HepG2 (cell line): Measurements from ENCODE around the gene GATAD2B. TPM values are rescaled to one million over a fixed set of nuclear protein-coding genes. Genes with fewer than 3 reads are reported as not detected.

Experiments used
- E2F2 ChIP-seq: sonication (generic); formaldehyde crosslinking; IDR thresholded peaks from 2 replicates; pipeline ENCODE4 v1.4.0; 2020; ENCODE audit warnings: missing genetic modification reagents, borderline replicate concordance
- FLYWCH1 ChIP-seq: sonication (generic); formaldehyde crosslinking; IDR thresholded peaks from 2 replicates; pipeline ENCODE4 v1.8.1; 2023; ENCODE audit warnings: mild to moderate bottlenecking, missing genetic modification reagents
- GMEB2 ChIP-seq: IDR thresholded peaks from 2 replicates; pipeline ENCODE4 v1.6.1; 2016; ENCODE audit warnings: missing biosample characterization, missing genetic modification reagents, low read depth
- JUNB ChIP-seq: sonication (generic); formaldehyde crosslinking; IDR thresholded peaks from 2 replicates; pipeline ENCODE4 v1.8.0; 2022; ENCODE audit warnings: missing genetic modification reagents, mild to moderate bottlenecking, borderline replicate concordance
- KLF16 ChIP-seq, 2 experiments: sonication (generic) in 1 of 2; formaldehyde crosslinking in 1 of 2; IDR thresholded peaks; 2 replicates each; pipeline versions ENCODE4 v1.6.1 to v1.8.0; 2016 to 2023; ENCODE audit warnings: missing genetic modification reagents in 2 of 2, missing compliant biosample characterization in 1 of 2
- TBX3 ChIP-seq: fragments of 450-650 bp; IDR thresholded peaks from 2 replicates; pipeline ENCODE4 v1.6.1; 2017; ENCODE audit warnings: antibody characterized with exemption, mild to moderate bottlenecking, inconsistent platforms, borderline replicate concordance
- TIGD3 ChIP-seq: sonication (generic); formaldehyde crosslinking; IDR thresholded peaks from 2 replicates; pipeline ENCODE4 v1.5.1; 2020; ENCODE audit warnings: mild to moderate bottlenecking, missing genetic modification reagents, borderline replicate concordance
- ZBTB40 ChIP-seq, 2 experiments: fragments of 450-650 bp in 1 of 2; sonication (generic) in 1 of 2; formaldehyde crosslinking in 1 of 2; IDR thresholded peaks; 2 replicates each; pipeline versions ENCODE4 v1.6.1 to v1.8.0; 2016 to 2022; ENCODE audit warnings: antibody characterized with exemption in 1 of 2, mild to moderate bottlenecking in 1 of 2, missing genetic modification reagents in 1 of 2
- ZBTB7A ChIP-seq: sonication (generic); formaldehyde crosslinking; IDR thresholded peaks from 2 replicates; pipeline ENCODE4 v1.8.0; 2022; ENCODE audit warnings: mild to moderate bottlenecking, missing genetic modification reagents
- ZFP90 ChIP-seq: sonication (generic); formaldehyde crosslinking; IDR thresholded peaks from 2 replicates; pipeline ENCODE4 v1.8.0; 2022; ENCODE audit warnings: missing genetic modification reagents, mild to moderate bottlenecking, inconsistent platforms, borderline replicate concordance
- ZFY ChIP-seq: sonication (generic); formaldehyde crosslinking; IDR thresholded peaks from 2 replicates; pipeline ENCODE4 v1.4.0; 2020; ENCODE audit warnings: missing genetic modification reagents
- ZNF30 ChIP-seq: sonication (generic); formaldehyde crosslinking; IDR thresholded peaks from 2 replicates; pipeline ENCODE4 v1.5.0; 2020; ENCODE audit warnings: mild to moderate bottlenecking, missing genetic modification reagents
- ZNF781 ChIP-seq: sonication (generic); formaldehyde crosslinking; IDR thresholded peaks from 2 replicates; pipeline ENCODE4 v1.5.1; 2020; ENCODE audit warnings: borderline replicate concordance, mild to moderate bottlenecking, missing genetic modification reagents; ENCODE audit errors: not compliant biosample characterization
- ZNF850 ChIP-seq: sonication (generic); formaldehyde crosslinking; conservative IDR thresholded peaks from 2 replicates; pipeline ENCODE4 v1.9.0; 2021; ENCODE audit warnings: mild to moderate bottlenecking, missing genetic modification reagents
- polyA plus RNA-seq, 8 experiments: library from polyadenylated mRNA; depleted of rRNA in 3 of 8; stranded (reverse) in 7 of 8; unstranded in 1 of 8; fragments of >200 nt; fragmentation: Illumina TruSeq in 4 of 8; extraction: Trizol in 4 of 8; gene quantifications; 2 replicates each; pipeline versions ENCODE4 v1.2.1 to v1.2.3, GENCODE V29; 2011 to 2016; ENCODE audit warnings: low read depth in 4 of 8, missing spikeins in 1 of 8, mixed read lengths in 1 of 8; ENCODE audit not compliant: insufficient read depth in 1 of 8
- total RNA-seq, 5 experiments: library from RNA; depleted of rRNA; stranded (reverse); fragments of >200 nt; fragmentation: Illumina TruSeq; extraction: Trizol; gene quantifications; 2 replicates each; pipeline ENCODE4 v1.2.3, GENCODE V29; 2016; ENCODE audit warnings: low read depth in 1 of 5

GATAD2B gene
- total and polyA plus RNA-seq, 2 of the 13 experiments (the other 11 are each of a cell fraction or from before 2014, with no cell fraction given), result 3.2 to 5.2 TPM

GRCh38 chr1:153963030-153963849 lies 40.5 kb upstream of the GATAD2B start, which contains the start of gene SLC39A1 (continued):
- TF ChIP-seq ZBTB40 (IDR thresholded peaks at IDR 0.05) (no peak), ZBTB40 (CRISPR knock-in tag; IDR thresholded peaks at IDR 0.05) (0 out of 2 replicates have a peak, but pooled peaks have one; percentile 22), ZNF850 (CRISPR knock-in tag) (no peak), KLF16 (CRISPR knock-in tag; IDR thresholded peaks at IDR 0.05) (peak in 1 of 2 experiments; percentile 45; a peak in 2 of 4 replicates), TBX3 (no peak), FLYWCH1 (CRISPR knock-in tag) (no peak), ZNF30 (no peak), TIGD3 (CRISPR knock-in tag) (peak; percentile 79; the same call in 1 of the 2 replicates), GMEB2 (CRISPR knock-in tag) (no peak), ZFP90 (CRISPR knock-in tag) (peak; percentile 24; the same call in 1 of the 2 replicates), ZFY (CRISPR knock-in tag) (peak; percentile 86), ZBTB7A (peak; percentile 90), ZNF781 (no peak), E2F2 (CRISPR knock-in tag) (no peak), JUNB (no peak)
